ENCODE results near the gene CHN2. TPM values are rescaled to one million over a fixed set of nuclear protein-coding genes. Genes with fewer than 3 reads are reported as not detected.

Gene CHN2
- total RNA-seq, 1 experiment from 2014 or later, result 2.1 TPM

GRCh38 chr7:29447828-29448227 is 253.3 kb downstream of the CHN2 start:
- Histone ChIP-seq H3K9ac (ENCODE audit: low read length) (no peak overlapping the region), H3K36me3 (ENCODE audit: control insufficient read depth in 1 of 2, insufficient read depth in 2 of 2, low read length in 2 of 2) (no peaks in the 10 kb centered on the region), H3K9me2 (ENCODE audit: insufficient read depth) (no peaks in the 10 kb centered on the region), H3K27ac (ENCODE audit: low read depth, low read length) (no peak overlapping the region), H3K4me1 (ENCODE audit: control insufficient read depth in 1 of 2, insufficient read depth in 2 of 2, low read length in 2 of 2) (no peaks in the 10 kb centered on the region), H3K9me3 (ENCODE audit: control insufficient read depth in 1 of 2, insufficient read depth in 1 of 2, low read depth in 1 of 2, low read length in 2 of 2) (no peaks in the 10 kb centered on the region), H3K4me3 (replicated peaks in 1 of 2; ENCODE audit: low read depth in 1 of 2, low read length in 2 of 2) (no peak overlapping the region), H3K79me2 (ENCODE audit: insufficient read depth, low read length) (no peaks in the 10 kb centered on the region), H4K20me1 (ENCODE audit: insufficient read depth) (no peaks in the 10 kb centered on the region), H3K4me2 (ENCODE audit: low read length) (no peak overlapping the region), H3K27me3 (ENCODE audit: insufficient read depth, low read length) (no peaks in the 10 kb centered on the region), H2AFZ (ENCODE audit: low read depth, low read length, poor library complexity, severe bottlenecking) (no peak overlapping the region)
- ChIA-PET RAD21 (ENCODE audit: low non-redundant PET in 1 of 2, low total read pairs in 2 of 2, uncharacterized antibody in 2 of 2, unreplicated experiment in 2 of 2) (no interaction called here), CTCF (no interaction called here), POLR2A (interaction anchor here (0.6 kb wide), 1 partner anchor 12 kb away, joined by 3 read pairs; no protein-coding TSS in a partner anchor)
- no TSS peak for BruUV-seq (replicated peaks)
- ATAC-seq (no peak), DNase-seq (ENCODE audit: low read depth, low spot score) (no peak)
- intact Hi-C loops (cut with micrococcal nuclease), result no loop called here
- no peak for TF ChIP-seq MAX (IDR thresholded peaks at IDR 0.05)
- no peak for TF ChIP-seq ZNF274 (IDR thresholded peaks at IDR 0.05; ENCODE audit: low read depth, low read length)
- TF ChIP-seq EZH2phosphoT487 (IDR thresholded peaks at IDR 0.05; ENCODE audit: borderline replicate concordance), result no peak
- no peak for TF ChIP-seq FOSL1 (IDR thresholded peaks at IDR 0.05; ENCODE audit: low read depth)
- TF ChIP-seq JUND (IDR thresholded peaks at IDR 0.05), result no peak

- no peaks in the 10 kb centered on the region for H4K20me1 ChIP-seq (ENCODE audit: insufficient read depth)
- no peak overlapping the region for H3K4me3 ChIP-seq (replicated peaks in 1 of 2; ENCODE audit: low read depth in 1 of 2, low read length in 2 of 2)
- no peaks in the 10 kb centered on the region for H3K9me3 ChIP-seq (ENCODE audit: control insufficient read depth in 1 of 2, insufficient read depth in 1 of 2, low read depth in 1 of 2, low read length in 2 of 2)
- RAD21 ChIA-PET (ENCODE audit: low non-redundant PET in 1 of 2, low total read pairs in 2 of 2, uncharacterized antibody in 2 of 2, unreplicated experiment in 2 of 2), result no interaction called here
- ATAC-seq (no peak), DNase-seq (ENCODE audit: low read depth, low spot score) (no peak)
- no peaks in the 10 kb centered on the region for H3K79me2 ChIP-seq (ENCODE audit: insufficient read depth, low read length)
- H3K9me2 ChIP-seq (ENCODE audit: insufficient read depth), result no peaks in the 10 kb centered on the region
- intact Hi-C loops (cut with micrococcal nuclease), result no loop called here
- CTCF ChIA-PET, result no interaction called here
- no peak overlapping the region for H2AFZ ChIP-seq (ENCODE audit: low read depth, low read length, poor library complexity, severe bottlenecking)
- H3K4me1 ChIP-seq (ENCODE audit: control insufficient read depth in 1 of 2, insufficient read depth in 2 of 2, low read length in 2 of 2), result no peaks in the 10 kb centered on the region
- no peak overlapping the region for H3K27ac ChIP-seq (ENCODE audit: low read depth, low read length)
- POLR2A ChIA-PET, result no interaction called here
- BruUV-seq (replicated peaks), result no TSS peak
- TF ChIP-seq, protein P1, sequence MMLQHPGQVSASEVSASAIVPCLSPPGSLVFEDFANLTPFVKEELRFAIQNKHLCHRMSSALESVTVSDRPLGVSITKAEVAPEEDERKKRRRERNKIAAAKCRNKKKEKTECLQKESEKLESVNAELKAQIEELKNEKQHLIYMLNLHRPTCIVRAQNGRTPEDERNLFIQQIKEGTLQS (IDR thresholded peaks at IDR 0.05), result no peak
- TF ChIP-seq EGR1 (IDR thresholded peaks at IDR 0.05; ENCODE audit: low read depth) (no peak), ZFX (IDR thresholded peaks at IDR 0.05) (no peak), CTCF (IDR thresholded peaks at IDR 0.05 in 2 of 3, conservative IDR thresholded peaks at IDR 0.05 in 1 of 3; ENCODE audit: borderline replicate concordance in 1 of 3, insufficient read depth in 1 of 3, low read depth in 2 of 3, low read length in 2 of 3) (no peak), RAD21 (IDR thresholded peaks at IDR 0.05; ENCODE audit: low read depth) (no peak), SP1 (IDR thresholded peaks at IDR 0.05; ENCODE audit: low read depth) (no peak), TCF7L2 (IDR thresholded peaks at IDR 0.05; ENCODE audit: borderline replicate concordance, extremely low read depth, insufficient read depth, insufficient read length) (no peak), SIN3A (IDR thresholded peaks at IDR 0.05; ENCODE audit: low read depth) (no peak)
- H3K4me2 ChIP-seq (ENCODE audit: low read length), result no peak overlapping the region
- no peaks in the 10 kb centered on the region for H3K27me3 ChIP-seq (ENCODE audit: insufficient read depth, low read length)
- H3K9ac ChIP-seq (ENCODE audit: low read length), result no peak overlapping the region
- no peaks in the 10 kb centered on the region for H3K36me3 ChIP-seq (ENCODE audit: control insufficient read depth in 1 of 2, insufficient read depth in 2 of 2, low read length in 2 of 2)
These were observed 255.1 kb downstream of the CHN2 start for GRCh38 chr7:29449569-29450260.

Measured in HCT116 (cell line).